ENCODE data around the gene ARMC9.

ARMC9 gene

DNA sequence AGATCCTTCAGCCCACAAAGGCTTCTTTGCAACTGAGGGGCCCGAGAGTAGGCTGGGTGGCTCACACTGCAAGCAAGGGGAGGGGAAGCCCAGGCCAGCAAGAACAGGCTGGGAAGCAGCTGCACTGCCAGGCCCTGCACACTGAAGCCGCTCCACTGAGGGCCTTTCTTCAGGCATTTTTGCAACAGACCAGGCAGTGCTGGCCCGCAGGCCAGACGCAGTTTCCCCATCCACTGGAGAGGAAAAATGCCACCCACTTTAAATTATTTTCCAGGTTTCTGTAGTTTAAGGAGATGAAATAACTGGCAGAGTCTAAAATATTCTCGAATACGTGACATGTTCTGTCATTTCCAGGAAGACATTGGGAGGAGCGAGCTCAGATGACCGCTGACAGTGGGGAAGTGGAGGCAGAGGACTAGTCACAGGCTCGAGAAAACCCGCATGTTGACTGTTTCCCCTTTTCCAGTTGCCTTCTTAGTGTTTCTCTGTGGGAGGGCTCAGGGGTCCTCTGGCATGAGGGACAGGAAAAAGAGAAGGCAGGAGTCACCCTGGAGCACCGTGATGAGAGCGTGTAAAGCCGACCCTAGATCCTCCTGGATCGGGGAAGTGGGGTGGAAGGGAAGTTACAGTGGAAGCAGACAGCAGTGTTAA, 143.8 kb downstream of the ARMC9 start:
- intact Hi-C loops (cut with DNase I): no loop called here
- DNase-seq: peak in 32 of 42 donors; percentile 27 to 75 (median 52)

DNA sequence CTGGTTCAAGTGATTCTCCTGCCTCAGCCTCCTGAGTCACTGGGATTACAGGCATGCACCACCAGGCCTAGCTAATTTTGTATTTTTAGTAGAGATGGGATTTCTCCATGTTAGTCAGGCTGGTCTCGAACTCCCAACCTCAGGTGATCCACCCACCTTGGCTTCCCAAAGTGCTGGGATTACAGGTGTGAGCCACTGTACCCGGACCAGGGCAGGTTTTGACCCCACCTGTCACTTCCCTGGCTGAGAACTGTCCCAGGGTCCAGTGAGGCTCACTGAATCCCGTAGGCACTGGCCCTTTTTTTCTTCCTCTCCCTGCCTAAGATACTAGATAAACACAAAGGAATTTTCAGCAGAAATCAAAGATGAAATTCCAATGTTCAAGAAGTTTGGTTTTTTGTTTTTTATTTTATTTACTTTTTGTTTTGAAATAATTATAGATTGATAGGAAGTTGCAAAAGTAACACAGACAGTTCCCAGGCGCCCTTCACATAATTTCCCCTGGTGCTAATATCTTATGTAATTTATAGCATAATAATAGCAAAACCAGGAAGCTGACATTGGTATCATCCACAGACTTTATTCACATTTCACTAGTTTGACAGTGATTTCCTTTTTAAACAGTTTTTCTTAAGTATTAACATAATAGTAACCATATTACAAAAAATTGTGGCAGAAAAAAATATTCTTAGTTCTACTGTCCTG, 144.7 kb downstream of the ARMC9 start:
- intact Hi-C loops (cut with DNase I): no loop called here
- DNase-seq: peak in 5 of 42 donors; percentile 1 to 39 (median 4)

DNA sequence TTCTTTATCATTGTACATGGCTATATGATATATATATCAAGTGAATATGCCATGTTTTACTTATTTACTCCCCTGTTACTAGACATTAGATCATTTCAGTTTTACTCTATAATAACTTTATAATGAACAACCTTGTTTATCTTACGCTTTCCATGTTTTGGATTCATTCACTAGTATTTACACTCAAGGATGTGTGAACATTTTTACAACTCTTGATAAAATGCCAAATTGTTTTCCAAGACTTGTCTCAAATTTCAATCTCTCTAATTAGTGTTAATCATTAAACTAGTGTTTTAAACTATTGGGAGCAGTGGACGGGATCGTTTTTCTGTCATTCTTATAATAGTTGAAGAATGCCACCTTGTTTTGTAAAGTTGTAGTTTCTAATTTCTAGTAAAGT, 145.6 kb downstream of the ARMC9 start:
- DNase-seq: no peak
- intact Hi-C loops (cut with DNase I): no loop called here

DNA sequence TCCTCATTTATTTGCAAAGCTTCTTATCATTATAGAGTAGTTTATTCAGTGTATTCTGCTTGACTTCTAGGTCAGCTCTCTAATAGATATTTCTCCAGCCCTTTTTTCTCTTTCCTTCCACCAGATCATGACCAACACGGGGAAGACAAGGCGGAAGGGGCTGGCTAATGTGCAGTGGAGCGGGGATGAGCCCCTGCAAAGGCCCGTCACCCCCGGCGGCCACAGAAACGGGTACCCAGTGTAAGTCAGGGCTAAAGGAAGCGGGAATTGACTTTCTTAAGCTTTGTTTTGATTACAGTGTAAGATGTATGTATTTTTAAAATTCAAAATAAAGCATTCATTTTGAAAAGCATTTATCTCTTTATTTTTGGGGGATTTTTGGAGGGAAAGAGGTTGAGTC, 146.4 kb downstream of the ARMC9 start:
- peak in 2 of 42 donors; percentile 4 to 10 for DNase-seq
- intact Hi-C loops (cut with DNase I): loop anchor here (5.0 kb wide), 1 partner anchor 47 kb away; no protein-coding TSS in a partner anchor

DNA sequence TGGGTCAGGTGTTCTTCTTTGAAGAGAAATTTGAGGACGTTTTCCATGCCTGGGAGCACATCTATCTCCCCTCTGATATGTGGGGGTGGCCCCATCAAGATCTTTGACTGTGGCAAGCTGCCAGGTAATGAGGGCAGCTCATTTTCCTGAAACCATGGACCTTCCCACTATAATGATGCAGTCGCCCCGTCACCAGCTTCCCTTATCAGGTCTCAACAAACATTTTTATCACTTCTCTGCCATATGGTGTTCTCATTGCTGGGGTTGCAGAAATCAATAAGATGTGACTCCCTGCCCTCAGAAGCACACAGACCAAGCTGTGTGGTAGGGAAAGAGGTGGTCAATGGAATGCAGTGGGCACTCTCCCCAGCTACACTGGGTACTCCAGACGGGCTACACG, 148.7 kb downstream of the ARMC9 start:
- peak in 3 of 42 donors; percentile 3 to 21 (median 12) for DNase-seq
- intact Hi-C loops (cut with DNase I): loop anchor here (5.0 kb wide), 1 partner anchor 45 kb away; no protein-coding TSS in a partner anchor

DNA sequence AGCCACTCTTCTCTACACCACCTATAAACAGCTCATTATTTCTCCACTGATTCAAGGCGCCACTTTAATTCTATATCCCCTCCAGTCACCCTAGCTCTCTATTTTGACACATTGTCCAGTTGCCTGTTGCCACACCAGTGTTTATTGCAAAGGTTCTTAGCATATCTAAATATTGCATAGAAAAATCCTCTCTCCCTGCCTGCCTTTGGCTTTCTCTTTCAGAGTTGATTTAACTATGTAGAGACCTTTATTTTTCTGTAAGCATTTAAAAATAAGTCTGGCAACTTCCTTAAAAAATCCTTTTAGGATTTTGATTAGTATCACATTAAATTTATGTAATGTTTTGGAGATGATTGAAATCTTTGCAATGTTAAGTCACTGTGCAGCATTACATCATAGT, 149.2 kb downstream of the ARMC9 start:
- DNase-seq: no peak
- intact Hi-C loops (cut with DNase I): loop anchor here (5.0 kb wide), 1 partner anchor 45 kb away; no protein-coding TSS in a partner anchor

DNA sequence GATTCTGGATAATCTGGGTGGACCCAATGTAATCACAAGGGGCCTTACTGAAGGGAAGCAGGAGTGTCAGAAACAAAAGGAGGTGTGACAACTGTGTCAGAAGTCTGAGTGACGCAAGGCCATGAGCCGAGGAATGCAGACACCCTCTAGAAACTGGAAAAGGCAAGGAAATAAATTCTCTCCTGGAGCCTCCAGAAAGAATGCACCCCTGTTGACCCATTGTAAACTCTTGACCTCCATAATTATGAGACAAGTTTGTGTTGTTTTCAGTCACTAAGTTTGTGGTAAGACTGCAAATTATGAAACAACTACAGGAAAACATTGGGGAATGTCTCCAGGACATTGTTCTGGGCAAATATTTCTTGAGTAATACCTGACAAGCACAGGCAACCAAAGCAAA, 149.7 kb downstream of the ARMC9 start:
- intact Hi-C loops (cut with DNase I): loop anchor here (5.0 kb wide), 1 partner anchor 44 kb away; no protein-coding TSS in a partner anchor
- DNase-seq: peak in 1 of 42 donors; percentile 2

DNA sequence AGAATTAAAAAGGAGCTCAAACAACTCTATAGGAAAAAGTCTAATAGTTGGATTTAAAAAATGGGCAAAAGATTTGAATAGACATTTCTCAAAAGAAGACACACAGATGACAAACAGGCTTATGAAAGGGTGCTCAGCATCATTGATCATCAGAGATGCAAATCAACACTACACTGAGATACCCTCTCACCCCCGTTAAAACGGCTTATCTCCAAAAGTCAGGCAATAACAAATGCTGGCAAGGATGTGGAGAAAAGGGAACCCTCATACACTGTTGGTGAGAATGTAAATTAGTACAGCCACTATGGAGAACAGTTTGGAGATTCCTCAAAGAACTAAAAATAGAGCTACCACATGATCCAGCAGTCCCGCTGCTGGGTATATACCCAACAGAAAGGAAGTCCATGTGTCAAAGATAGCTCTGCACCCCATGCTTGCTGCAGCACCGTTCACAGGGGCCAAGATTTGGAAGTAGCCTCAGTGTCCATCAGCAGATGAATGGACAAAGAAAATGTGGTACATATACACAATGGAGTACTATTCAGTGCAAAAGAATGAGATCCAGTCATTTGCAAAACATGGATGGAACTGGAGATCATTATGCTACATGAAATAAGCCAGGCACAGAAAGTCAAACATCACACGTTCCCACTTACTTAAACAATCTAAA, 150.4 kb downstream of the ARMC9 start:
- intact Hi-C loops (cut with DNase I): loop anchor here (5.0 kb wide), 1 partner anchor 43 kb away; no protein-coding TSS in a partner anchor

DNA sequence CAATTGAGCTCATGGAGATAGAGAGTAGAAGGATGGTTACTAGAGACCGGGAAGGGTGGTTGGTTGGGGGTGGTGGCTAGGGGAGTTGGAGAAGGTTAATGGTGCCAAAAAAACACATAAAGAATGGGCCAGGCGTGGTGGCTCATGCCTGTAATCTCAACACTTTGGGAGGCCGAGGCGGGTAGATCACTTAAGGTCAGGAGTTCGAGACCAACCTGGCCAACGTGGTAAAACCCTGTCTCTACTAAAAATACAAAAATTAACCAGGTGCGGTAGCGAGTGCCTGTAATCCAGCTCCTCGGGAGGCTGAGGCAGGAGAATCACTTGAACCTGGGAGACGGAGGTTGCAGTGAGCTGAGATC, 150.9 kb downstream of the ARMC9 start:
- DNase-seq: peak in 2 of 42 donors; percentile 14 to 38
- intact Hi-C loops (cut with DNase I): loop anchor here (5.0 kb wide), 1 partner anchor 43 kb away; no protein-coding TSS in a partner anchor

More for the DNA sequence above, 150.4 kb downstream of the ARMC9 start:
- DNase-seq: peak in 35 of 42 donors; percentile 37 to 87 (median 61)

DNA sequence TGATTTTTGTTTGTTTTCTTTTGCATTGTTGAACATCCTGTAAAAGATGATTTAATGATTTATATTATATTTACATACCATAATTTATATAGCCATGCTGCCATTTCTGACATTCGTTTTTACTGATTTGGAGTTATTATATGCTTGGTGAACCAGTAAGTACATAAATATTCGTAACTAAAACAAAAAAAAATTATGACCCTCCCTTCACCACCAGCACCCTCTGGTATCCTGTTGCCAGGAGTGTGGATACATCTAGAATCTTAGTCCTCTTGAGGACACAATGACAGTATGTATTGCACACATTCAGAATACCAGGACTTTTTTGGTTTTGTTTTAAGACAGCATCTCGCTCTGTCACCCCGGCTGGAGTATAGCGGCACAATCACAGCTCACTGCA, 153.2 kb downstream of the ARMC9 start:
- intact Hi-C loops (cut with DNase I): no loop called here
- DNase-seq: peak in 2 of 42 donors; percentile 4 to 9

DNA sequence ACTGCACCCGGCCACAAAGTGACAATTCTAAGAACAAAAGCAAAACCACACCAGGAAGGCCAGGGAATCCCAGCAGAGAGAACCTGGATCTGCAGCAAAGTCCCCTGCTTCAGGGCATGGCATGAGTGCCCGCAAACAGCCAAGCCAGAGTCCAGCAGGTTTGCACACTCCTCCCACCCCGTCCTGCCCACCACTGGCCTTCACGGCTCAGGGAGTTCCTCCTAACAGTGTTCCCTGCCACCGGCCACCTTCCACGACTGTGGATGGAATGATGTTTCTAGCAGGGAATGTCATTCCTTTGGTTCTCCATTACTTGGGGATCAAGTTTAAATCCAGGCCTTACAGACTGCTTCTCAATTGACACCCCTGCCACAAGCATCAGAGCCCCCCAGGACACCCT, 155.0 kb downstream of the ARMC9 start:
- DNase-seq: no peak
- intact Hi-C loops (cut with DNase I): no loop called here

DNA sequence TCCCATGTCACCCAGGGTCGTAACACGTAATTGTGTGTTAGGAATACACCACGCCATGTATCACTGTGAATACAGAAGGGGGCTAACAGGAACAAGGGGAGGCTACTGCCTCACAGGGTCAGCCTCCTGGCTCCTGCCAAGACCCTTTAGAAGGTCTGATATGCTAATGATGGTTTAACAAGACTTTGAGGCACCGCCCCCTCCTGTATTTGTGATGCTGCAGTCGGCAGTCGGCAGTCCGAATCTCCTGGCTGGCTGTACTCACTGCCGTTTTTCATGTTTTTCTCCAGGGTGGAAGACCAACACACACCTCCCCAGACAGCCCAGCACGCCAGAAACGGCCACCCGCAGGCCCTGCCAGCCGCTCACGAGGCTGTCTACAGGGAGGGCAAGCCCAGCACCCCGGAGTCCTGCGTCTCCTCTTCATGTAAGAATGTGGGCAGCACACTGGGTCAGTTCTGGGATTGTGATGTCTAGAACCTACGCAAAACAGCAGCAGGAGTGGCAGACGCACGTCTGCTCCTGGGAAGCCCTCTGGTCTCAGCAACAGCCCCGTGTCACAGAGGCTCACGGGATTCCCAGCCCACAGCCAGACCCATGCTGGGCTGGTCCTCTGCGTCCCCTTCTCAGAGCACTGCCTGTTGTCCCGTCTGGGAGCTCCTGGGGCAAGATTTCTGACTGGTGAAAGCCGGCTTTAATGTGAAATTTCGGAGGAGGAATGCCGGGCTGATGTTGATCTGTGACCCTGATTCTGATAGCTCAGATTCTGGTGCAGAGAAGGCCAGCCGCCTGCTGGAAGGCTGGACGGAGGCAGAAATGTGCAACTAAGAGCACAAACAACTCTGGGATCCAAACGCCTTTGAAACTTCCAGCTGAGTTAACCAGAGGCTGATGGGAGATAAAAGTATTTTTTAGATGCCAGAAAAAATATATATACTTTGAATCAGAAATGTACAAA, 157.4 kb downstream of the ARMC9 start:
- intact Hi-C loops (cut with DNase I): no loop called here
- DNase-seq: no peak

DNA sequence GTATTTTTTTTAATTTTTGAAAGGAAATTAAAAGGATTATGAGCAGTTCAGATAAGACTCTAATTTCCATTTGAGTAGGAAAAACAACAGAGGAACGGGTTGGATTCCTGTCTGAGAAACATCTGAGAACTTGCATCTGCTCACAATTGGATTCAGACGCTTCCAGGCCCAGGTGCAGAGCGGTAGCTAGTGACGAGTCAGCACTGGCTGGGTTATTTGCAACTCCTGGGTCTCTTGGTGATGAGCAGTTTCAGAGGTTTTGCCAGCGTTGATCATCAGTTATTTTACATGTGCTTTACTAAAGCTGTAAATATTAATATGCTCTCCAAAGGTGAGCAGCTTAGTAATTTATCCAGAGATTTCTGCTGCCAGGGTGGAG, 158.0 kb downstream of the ARMC9 start:
- intact Hi-C loops (cut with DNase I): no loop called here
- DNase-seq: no peak

DNA sequence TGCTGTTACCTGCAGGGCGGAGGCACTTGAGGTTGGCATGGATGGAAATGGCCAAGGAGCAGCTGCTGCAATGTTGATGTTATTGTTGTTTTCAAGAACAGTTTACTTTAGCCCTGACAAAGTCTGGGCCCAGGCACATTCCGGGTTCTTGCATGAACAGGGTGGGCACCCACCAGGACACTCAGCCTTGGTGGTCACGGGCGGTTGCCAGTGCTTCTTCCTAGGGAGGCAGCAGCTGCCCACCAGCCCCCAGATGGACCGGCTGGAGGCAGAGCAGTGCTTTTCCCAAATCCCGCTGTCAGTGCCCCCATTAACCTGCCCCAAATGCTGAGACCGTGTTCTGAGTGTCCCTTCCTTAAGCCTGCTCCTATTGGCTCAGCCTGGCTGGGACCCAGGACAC, 158.6 kb downstream of the ARMC9 start:
- DNase-seq: no peak
- intact Hi-C loops (cut with DNase I): no loop called here

DNA sequence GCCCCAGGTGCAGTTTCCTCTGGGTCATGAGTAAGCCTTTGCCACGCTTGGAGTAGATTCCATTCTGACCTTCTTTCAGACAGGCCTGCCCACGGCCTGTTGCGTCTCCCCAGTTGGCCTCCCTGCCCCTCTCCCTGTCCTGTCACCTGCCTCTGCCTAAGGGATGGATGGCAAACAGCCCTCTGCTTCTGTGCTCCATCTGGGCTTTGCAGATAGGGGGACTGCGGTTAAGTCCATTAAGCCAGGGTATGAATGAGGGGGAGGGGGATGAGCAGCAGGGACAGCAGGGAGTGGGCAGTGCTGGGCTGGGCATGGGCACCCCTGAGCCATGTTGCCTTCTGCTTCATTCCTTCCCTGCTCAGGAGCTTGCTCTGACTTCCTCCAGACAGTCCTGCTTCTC, 159.5 kb downstream of the ARMC9 start:
- no peak for DNase-seq
- intact Hi-C loops (cut with DNase I): no loop called here

DNA sequence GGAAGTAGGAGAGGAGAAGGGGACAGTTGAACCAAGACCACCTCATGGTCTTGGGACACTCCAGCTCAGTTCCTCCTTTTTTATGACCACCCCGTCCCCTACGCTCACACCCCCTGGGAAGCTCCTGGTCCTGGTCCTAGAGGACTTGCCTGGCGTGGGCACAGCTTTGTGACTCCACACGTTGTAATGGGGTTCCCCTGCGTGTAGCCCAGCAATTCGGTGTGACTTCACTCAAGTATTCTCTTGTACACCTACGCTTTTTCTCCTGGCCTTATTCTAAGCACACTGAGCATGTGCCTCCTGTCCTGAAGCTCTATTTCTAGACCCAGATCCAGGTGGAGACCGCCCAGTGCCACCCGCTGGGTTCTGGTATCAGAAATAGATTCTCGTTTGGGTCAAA, 161.0 kb downstream of the ARMC9 start:
- intact Hi-C loops (cut with DNase I): no loop called here
- DNase-seq: no peak

DNA sequence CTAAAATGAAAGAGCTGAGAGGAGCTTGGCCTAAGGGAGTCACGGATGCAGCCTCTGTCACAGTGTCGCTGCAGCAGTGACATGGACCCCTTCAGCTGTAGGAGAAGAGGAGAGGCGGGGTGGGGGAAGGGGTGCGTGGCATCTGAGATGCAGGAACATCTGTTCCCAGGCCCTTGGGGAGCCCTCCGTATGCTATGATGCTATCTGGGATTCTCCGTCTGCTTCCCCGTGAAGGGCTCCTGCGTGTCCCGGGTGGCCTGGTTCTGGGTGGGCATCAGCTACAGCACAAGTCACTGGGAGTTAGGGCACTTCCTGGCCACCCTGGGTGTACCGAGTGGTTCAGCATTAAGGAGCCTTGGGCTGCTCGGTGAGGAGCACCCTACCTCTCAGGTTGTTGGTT, 161.5 kb downstream of the ARMC9 start:
- peak in 2 of 42 donors; percentile 28 to 42 for DNase-seq

DNA sequence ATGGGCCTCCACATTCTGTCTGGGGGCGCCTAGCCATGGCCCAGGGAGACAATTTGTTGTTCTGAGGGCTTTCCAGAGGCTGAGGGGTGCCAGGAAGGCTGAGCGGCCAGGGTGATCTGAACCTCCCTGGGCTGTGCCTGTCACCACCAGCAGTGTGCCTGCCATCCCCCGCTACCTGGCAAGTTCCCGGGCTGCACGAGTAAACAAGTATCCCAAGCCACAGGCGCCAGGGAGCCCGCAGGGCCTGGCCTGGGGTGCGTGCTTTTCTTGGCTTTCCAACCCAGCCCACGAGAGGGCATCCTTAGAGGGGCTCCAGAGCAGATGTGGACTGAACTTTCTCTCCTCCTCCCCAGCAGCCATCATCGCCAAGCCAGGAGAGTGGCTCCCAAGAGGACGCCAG, 162.0 kb downstream of the ARMC9 start:
- intact Hi-C loops (cut with DNase I): no loop called here
- DNase-seq: peak in 1 of 42 donors; percentile 38

More for the DNA sequence above, 161.5 kb downstream of the ARMC9 start:
- intact Hi-C loops (cut with DNase I): no loop called here

DNA sequence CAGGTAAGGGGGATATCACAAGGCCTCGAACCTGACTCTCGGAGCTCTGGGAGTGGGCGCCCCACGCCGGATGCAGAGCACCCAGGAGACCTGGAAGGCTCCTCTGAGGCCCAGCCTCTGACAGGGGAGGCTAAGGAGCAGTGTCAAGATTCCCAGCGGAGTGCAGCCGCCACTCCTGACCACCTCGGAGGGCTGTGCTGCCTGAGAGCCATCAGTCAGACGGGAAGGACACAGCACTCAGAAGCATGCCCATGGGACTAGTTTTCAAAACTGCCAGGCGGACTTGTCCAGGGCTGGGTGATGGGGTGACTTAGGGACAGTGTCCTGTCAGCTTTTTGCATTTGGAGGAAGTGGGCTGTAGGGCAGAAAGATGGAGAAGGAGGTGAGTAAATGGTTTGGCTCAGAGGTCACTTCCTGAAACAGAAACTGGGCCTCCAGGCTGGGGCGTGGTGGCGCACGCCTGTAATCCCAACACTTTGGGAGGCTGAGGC, 162.5 kb downstream of the ARMC9 start:
- intact Hi-C loops (cut with DNase I): no loop called here

More for the DNA sequence above, 162.5 kb downstream of the ARMC9 start:
- DNase-seq: peak in 2 of 42 donors; percentile 11 to 38

Data from head of caudate nucleus (tissue), 42 donors.